ENCODE measurements around the gene GRM7. TPM values are rescaled to one million over a fixed set of nuclear protein-coding genes. Genes with fewer than 3 reads are reported as not detected.

Gene GRM7
- total RNA-seq, 1 donor from 2014 or later, result 9.9 TPM

GRCh38 chr3:7632305-7632704 is 771.4 kb downstream of the GRM7 start:
- no peak for TF ChIP-seq CTCF (conservative IDR thresholded peaks at IDR 0.05)
- Mint-ChIP-seq H3K4me3 (no peak overlapping the region), H3K27ac (no peak overlapping the region), H3K9me3 (peaks cover 6% of the 10 kb centered on the region), H3K4me1 (ENCODE audit: unreplicated experiment) (peaks cover 11% of the 10 kb centered on the region), H3K27me3 (no peaks in the 10 kb centered on the region), H3K36me3 (no peaks in the 10 kb centered on the region)
- no peak for DNase-seq (ENCODE audit: extremely low spot score, unreplicated experiment)

GRCh38 chr3:7637694-7638093 is 776.8 kb downstream of the GRM7 start:
- peaks cover 4% of the 10 kb centered on the region for H3K27me3 Mint-ChIP-seq
- H3K9me3 Mint-ChIP-seq, result peaks cover 6% of the 10 kb centered on the region
- no peak for TF ChIP-seq CTCF (conservative IDR thresholded peaks at IDR 0.05)
- no peak overlapping the region for H3K4me3 Mint-ChIP-seq
- H3K27ac Mint-ChIP-seq, result no peak overlapping the region
- no peaks in the 10 kb centered on the region for H3K4me1 Mint-ChIP-seq (ENCODE audit: unreplicated experiment)
- DNase-seq (ENCODE audit: extremely low spot score, unreplicated experiment), result no peak
- no peaks in the 10 kb centered on the region for H3K36me3 Mint-ChIP-seq

DNA sequence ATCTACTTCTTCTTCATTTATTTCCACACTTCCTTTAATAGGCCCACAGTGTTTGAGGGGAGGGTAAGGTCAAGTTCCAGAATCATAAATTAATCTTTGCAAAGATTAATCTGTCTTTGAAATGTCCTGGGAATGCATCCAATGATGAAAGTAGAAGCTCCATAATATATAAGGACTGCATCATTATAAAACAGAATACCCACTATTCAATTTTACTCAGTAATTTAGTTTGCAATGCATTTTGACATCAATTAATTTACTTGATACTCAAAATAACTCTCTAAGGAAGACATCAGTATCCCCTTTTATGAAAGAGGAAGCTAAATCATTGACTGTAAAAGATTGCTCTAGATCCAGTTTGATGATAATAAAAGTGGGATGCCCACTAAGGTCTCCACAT is 777.2 kb downstream of the GRM7 start:
- no peaks in the 10 kb centered on the region for H3K36me3 Mint-ChIP-seq
- no peak overlapping the region for H3K27ac Mint-ChIP-seq
- H3K4me3 Mint-ChIP-seq, result no peak overlapping the region
- H3K27me3 Mint-ChIP-seq, result peaks cover 4% of the 10 kb centered on the region
- H3K4me1 Mint-ChIP-seq (ENCODE audit: unreplicated experiment), result no peaks in the 10 kb centered on the region
- no peak for DNase-seq (ENCODE audit: extremely low spot score, unreplicated experiment)
- peaks cover 6% of the 10 kb centered on the region for H3K9me3 Mint-ChIP-seq
- no peak for TF ChIP-seq CTCF (conservative IDR thresholded peaks at IDR 0.05)

DNA sequence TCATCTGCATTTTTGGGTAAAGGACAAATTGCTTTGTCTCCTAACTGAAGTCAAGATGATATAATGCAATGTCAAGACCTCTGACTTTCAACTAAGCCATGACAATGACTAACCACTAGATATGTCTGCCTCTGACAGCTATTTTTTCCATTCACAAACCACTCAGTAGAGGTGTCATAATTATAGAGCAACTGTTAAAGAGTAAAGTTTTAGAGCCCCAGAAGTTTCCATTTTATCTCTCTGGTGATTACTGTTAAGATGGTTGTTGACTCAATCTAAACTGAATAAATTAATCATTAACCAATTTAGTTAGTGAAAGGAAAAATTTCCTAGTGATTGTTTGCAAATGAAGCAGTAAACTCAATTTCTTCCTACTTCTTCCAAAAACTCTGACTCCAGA is 779.9 kb downstream of the GRM7 start:
- Mint-ChIP-seq H3K4me1 (ENCODE audit: unreplicated experiment) (no peaks in the 10 kb centered on the region), H3K4me3 (no peak overlapping the region), H3K27ac (no peak overlapping the region), H3K9me3 (no peaks in the 10 kb centered on the region), H3K36me3 (no peaks in the 10 kb centered on the region), H3K27me3 (peaks cover 4% of the 10 kb centered on the region)
- no peak for TF ChIP-seq CTCF (conservative IDR thresholded peaks at IDR 0.05)
- DNase-seq (ENCODE audit: extremely low spot score, unreplicated experiment), result no peak

GRCh38 chr3:7646851-7647250 is 785.9 kb downstream of the GRM7 start:
- Mint-ChIP-seq H3K9me3 (peaks cover 7% of the 10 kb centered on the region), H3K4me1 (ENCODE audit: unreplicated experiment) (peaks cover 6% of the 10 kb centered on the region), H3K27ac (no peak overlapping the region), H3K27me3 (no peaks in the 10 kb centered on the region), H3K4me3 (no peak overlapping the region), H3K36me3 (no peaks in the 10 kb centered on the region)
- no peak for TF ChIP-seq CTCF (conservative IDR thresholded peaks at IDR 0.05)
- DNase-seq (ENCODE audit: extremely low spot score, unreplicated experiment), result no peak

DNA sequence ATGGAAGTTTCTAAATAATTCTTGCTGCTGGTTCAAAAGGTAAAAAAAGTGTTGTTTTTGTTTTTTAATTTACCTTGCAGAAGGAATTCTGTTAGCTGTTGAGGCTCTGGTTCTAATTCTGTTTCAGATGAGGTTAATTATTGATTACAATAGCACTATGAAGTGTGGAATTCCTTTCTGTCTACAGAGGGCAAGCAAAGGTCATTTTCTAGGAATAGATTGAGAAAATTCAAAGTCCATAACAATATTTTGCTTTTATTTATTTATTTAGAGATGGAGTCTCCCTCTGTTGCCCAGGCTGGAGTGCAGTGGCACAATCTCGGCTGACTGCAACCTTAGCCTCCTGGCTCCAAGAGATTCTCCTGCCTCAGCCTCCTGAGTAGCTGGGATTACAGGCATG is 789.6 kb downstream of the GRM7 start:
- no peak overlapping the region for H3K4me3 Mint-ChIP-seq
- no peaks in the 10 kb centered on the region for H3K36me3 Mint-ChIP-seq
- no peak for TF ChIP-seq CTCF (conservative IDR thresholded peaks at IDR 0.05)
- peaks cover 6% of the 10 kb centered on the region for H3K4me1 Mint-ChIP-seq (ENCODE audit: unreplicated experiment)
- no peaks in the 10 kb centered on the region for H3K27me3 Mint-ChIP-seq
- peaks cover 7% of the 10 kb centered on the region for H3K9me3 Mint-ChIP-seq
- H3K27ac Mint-ChIP-seq, result no peak overlapping the region
- no peak for DNase-seq (ENCODE audit: extremely low spot score, unreplicated experiment)
